ENCODE results near the gene PKNOX2. TPM values are rescaled to one million over a fixed set of nuclear protein-coding genes. Genes with fewer than 3 reads are reported as not detected.

PKNOX2 gene
- total RNA-seq, 1 experiment from 2014 or later = 3.7 TPM

DNA sequence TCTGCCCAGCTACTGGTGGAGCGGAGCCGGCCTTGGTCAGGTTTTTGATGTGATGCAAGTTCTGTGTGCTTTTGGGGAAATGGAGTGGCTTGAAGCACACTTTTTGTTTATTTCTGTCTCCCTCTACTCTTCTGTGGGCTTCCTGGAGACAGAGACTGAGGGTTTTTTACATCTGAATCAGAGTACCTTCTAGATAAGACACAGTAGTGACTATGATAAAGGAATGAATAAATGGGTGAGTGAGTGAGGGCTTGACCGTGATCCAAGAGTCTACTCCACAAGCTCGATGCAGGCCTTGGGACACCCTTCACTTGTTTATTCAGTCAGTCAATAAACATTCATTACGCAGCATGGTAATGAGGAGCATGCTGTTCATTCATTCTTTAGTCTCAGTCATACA, 125.7 kb downstream of the PKNOX2 start (continued):
- no peak for TF ChIP-seq CREB1 (CRISPR knock-in tag; IDR thresholded peaks at IDR 0.05)

DNA sequence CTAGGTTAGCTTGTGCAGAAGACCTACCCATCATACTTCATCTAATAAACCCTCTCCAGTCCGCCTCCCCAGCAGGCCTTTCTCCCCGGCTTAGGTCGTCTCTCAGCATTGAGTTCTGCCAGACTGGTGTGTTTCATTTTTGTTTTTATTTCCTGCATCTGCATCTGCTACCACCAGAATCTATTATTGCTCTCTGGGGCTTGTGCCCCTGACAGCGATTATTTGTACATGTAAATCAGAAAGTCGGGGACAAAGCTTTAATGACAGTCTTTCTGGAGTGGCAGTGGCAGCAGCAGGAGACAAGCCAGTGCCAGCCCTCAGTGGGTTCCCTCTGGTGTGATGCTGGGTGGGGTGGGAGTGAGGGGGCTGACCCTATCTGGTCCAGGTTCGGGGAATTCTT, 127.5 kb downstream of the PKNOX2 start:
- no peak for ATAC-seq
- H3K4me3 Mint-ChIP-seq = no peak overlapping the region
- no peak overlapping the region for H3K27ac Mint-ChIP-seq
- no peaks in the 10 kb centered on the region for H3K27me3 Mint-ChIP-seq (ENCODE audit: low read depth)
- H3K36me3 Mint-ChIP-seq = no peaks in the 10 kb centered on the region
- ChIA-PET POLR2A (no interaction called here), CTCF (no interaction called here)
- TF ChIP-seq, protein P1, sequence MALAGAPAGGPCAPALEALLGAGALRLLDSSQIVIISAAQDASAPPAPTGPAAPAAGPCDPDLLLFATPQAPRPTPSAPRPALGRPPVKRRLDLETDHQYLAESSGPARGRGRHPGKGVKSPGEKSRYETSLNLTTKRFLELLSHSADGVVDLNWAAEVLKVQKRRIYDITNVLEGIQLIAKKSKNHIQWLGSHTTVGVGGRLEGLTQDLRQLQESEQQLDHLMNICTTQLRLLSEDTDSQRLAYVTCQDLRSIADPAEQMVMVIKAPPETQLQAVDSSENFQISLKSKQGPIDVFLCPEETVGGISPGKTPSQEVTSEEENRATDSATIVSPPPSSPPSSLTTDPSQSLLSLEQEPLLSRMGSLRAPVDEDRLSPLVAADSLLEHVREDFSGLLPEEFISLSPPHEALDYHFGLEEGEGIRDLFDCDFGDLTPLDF (CRISPR knock-in tag; IDR thresholded peaks at IDR 0.05) = no peak
- TF ChIP-seq, protein P2, sequence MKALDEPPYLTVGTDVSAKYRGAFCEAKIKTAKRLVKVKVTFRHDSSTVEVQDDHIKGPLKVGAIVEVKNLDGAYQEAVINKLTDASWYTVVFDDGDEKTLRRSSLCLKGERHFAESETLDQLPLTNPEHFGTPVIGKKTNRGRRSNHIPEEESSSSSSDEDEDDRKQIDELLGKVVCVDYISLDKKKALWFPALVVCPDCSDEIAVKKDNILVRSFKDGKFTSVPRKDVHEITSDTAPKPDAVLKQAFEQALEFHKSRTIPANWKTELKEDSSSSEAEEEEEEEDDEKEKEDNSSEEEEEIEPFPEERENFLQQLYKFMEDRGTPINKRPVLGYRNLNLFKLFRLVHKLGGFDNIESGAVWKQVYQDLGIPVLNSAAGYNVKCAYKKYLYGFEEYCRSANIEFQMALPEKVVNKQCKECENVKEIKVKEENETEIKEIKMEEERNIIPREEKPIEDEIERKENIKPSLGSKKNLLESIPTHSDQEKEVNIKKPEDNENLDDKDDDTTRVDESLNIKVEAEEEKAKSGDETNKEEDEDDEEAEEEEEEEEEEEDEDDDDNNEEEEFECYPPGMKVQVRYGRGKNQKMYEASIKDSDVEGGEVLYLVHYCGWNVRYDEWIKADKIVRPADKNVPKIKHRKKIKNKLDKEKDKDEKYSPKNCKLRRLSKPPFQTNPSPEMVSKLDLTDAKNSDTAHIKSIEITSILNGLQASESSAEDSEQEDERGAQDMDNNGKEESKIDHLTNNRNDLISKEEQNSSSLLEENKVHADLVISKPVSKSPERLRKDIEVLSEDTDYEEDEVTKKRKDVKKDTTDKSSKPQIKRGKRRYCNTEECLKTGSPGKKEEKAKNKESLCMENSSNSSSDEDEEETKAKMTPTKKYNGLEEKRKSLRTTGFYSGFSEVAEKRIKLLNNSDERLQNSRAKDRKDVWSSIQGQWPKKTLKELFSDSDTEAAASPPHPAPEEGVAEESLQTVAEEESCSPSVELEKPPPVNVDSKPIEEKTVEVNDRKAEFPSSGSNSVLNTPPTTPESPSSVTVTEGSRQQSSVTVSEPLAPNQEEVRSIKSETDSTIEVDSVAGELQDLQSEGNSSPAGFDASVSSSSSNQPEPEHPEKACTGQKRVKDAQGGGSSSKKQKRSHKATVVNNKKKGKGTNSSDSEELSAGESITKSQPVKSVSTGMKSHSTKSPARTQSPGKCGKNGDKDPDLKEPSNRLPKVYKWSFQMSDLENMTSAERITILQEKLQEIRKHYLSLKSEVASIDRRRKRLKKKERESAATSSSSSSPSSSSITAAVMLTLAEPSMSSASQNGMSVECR (CRISPR knock-in tag; IDR thresholded peaks at IDR 0.05; ENCODE audit: borderline replicate concordance) = no peak
- TF ChIP-seq GTF2I (CRISPR knock-in tag; conservative IDR thresholded peaks at IDR 0.05) (no peak), FOXJ3 (CRISPR knock-in tag; IDR thresholded peaks at IDR 0.05; ENCODE audit: borderline replicate concordance) (no peak), TP53 (CRISPR knock-in tag; IDR thresholded peaks at IDR 0.05) (no peak), ZBTB21 (CRISPR knock-in tag; IDR thresholded peaks at IDR 0.05; ENCODE audit: borderline replicate concordance) (no peak), PRRX2 (CRISPR knock-in tag; IDR thresholded peaks at IDR 0.05) (no peak), ZNF219 (CRISPR knock-in tag; IDR thresholded peaks at IDR 0.05; ENCODE audit: borderline replicate concordance) (no peak), ZNF317 (CRISPR knock-in tag; IDR thresholded peaks at IDR 0.05; ENCODE audit: borderline replicate concordance, low read depth) (no peak), TEAD1 (CRISPR knock-in tag; IDR thresholded peaks at IDR 0.05) (no peak)
- TF ChIP-seq, protein P3, sequence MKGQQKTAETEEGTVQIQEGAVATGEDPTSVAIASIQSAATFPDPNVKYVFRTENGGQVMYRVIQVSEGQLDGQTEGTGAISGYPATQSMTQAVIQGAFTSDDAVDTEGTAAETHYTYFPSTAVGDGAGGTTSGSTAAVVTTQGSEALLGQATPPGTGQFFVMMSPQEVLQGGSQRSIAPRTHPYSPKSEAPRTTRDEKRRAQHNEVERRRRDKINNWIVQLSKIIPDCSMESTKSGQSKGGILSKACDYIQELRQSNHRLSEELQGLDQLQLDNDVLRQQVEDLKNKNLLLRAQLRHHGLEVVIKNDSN (CRISPR knock-in tag; IDR thresholded peaks at IDR 0.05) = no peak
- TF ChIP-seq, protein P4, sequence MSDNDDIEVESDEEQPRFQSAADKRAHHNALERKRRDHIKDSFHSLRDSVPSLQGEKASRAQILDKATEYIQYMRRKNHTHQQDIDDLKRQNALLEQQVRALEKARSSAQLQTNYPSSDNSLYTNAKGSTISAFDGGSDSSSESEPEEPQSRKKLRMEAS (CRISPR knock-in tag; IDR thresholded peaks at IDR 0.05) = no peak
- TF ChIP-seq, protein P5, sequence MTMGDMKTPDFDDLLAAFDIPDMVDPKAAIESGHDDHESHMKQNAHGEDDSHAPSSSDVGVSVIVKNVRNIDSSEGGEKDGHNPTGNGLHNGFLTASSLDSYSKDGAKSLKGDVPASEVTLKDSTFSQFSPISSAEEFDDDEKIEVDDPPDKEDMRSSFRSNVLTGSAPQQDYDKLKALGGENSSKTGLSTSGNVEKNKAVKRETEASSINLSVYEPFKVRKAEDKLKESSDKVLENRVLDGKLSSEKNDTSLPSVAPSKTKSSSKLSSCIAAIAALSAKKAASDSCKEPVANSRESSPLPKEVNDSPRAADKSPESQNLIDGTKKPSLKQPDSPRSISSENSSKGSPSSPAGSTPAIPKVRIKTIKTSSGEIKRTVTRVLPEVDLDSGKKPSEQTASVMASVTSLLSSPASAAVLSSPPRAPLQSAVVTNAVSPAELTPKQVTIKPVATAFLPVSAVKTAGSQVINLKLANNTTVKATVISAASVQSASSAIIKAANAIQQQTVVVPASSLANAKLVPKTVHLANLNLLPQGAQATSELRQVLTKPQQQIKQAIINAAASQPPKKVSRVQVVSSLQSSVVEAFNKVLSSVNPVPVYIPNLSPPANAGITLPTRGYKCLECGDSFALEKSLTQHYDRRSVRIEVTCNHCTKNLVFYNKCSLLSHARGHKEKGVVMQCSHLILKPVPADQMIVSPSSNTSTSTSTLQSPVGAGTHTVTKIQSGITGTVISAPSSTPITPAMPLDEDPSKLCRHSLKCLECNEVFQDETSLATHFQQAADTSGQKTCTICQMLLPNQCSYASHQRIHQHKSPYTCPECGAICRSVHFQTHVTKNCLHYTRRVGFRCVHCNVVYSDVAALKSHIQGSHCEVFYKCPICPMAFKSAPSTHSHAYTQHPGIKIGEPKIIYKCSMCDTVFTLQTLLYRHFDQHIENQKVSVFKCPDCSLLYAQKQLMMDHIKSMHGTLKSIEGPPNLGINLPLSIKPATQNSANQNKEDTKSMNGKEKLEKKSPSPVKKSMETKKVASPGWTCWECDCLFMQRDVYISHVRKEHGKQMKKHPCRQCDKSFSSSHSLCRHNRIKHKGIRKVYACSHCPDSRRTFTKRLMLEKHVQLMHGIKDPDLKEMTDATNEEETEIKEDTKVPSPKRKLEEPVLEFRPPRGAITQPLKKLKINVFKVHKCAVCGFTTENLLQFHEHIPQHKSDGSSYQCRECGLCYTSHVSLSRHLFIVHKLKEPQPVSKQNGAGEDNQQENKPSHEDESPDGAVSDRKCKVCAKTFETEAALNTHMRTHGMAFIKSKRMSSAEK (CRISPR knock-in tag; IDR thresholded peaks at IDR 0.05; ENCODE audit: borderline replicate concordance) = no peak
- TF ChIP-seq, protein P6, sequence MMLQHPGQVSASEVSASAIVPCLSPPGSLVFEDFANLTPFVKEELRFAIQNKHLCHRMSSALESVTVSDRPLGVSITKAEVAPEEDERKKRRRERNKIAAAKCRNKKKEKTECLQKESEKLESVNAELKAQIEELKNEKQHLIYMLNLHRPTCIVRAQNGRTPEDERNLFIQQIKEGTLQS (CRISPR knock-in tag; conservative IDR thresholded peaks at IDR 0.05) = no peak
- H3K4me1 Mint-ChIP-seq = peaks cover 12% of the 10 kb centered on the region; the same call in 1 of the 2 replicates
- no peaks in the 10 kb centered on the region for H3K9me3 Mint-ChIP-seq
- DNase-seq (ENCODE audit: low spot score) = no peak

All from WTC11 (cell line).